Glutamatergic neuron (in vitro differentiated cells): Measurements from ENCODE around the gene BIRC5. TPM values are rescaled to one million over a fixed set of nuclear protein-coding genes. Genes with fewer than 3 reads are reported as not detected.

Experiments
- DNase-seq: peaks from one replicate; pipeline ENCODE4 v3.0.0; 2022
- H3K27ac Mint-ChIP-seq: one replicate; pipeline ENCODE4 v1.8.0; 2020; ENCODE audit warnings: mild to moderate bottlenecking, mixed read lengths, inconsistent platforms; ENCODE audit not compliant: unreplicated experiment
- H3K27me3 Mint-ChIP-seq: one replicate; pipeline ENCODE4 v1.8.0; 2020; ENCODE audit warnings: mild to moderate bottlenecking, moderate library complexity, mixed read lengths, inconsistent platforms; ENCODE audit not compliant: unreplicated experiment
- H3K36me3 Mint-ChIP-seq: one replicate; pipeline ENCODE4 v1.8.0; 2020; ENCODE audit warnings: mild to moderate bottlenecking, mixed read lengths, inconsistent platforms; ENCODE audit not compliant: unreplicated experiment
- H3K4me1 Mint-ChIP-seq: one replicate; pipeline ENCODE4 v1.8.0; 2020; ENCODE audit warnings: mild to moderate bottlenecking, low read depth, mixed read lengths, inconsistent platforms; ENCODE audit not compliant: unreplicated experiment
- H3K4me3 Mint-ChIP-seq: one replicate; pipeline ENCODE4 v1.8.0; 2020; ENCODE audit warnings: mild to moderate bottlenecking, mixed read lengths, inconsistent platforms; ENCODE audit not compliant: unreplicated experiment
- H3K9me3 Mint-ChIP-seq: one replicate; pipeline ENCODE4 v1.8.0; 2020; ENCODE audit warnings: mild to moderate bottlenecking, moderate library complexity, mixed read lengths, inconsistent platforms; ENCODE audit not compliant: unreplicated experiment
- long read RNA-seq: library from polyadenylated mRNA; unstranded; transcript quantifications from one replicate; pipeline ENCODE4 v2.0.0, GENCODE V29; 2020; ENCODE audit not compliant: unreplicated experiment
- total RNA-seq: library from RNA; stranded (reverse); fragmentation: NEBNext Ultra II Directional; extraction: Animal tissue kit (Norgen Biotek cat#: 25700); gene quantifications from one replicate; pipeline ENCODE4 v1.2.1, GENCODE V29; 2021; ENCODE audit not compliant: unreplicated experiment
- TF ChIP-seq, protein P1 (sequence below): fragments of 200-600 bp; sonication (generic); IDR thresholded peaks from one replicate; pipeline ENCODE4 v1.5.0; 2021; ENCODE audit not compliant: partially characterized antibody, unreplicated experiment

The BIRC5 gene
- 14.5 TPM for total RNA-seq
- long read RNA-seq, transcript BIRC5-202 (4 exons, 2,630 nt) = major isoform, 32 of 42 reads
- long read RNA-seq, partial matches to known transcripts = 0 of 42 reads
- long read RNA-seq, other reads (novel, unspliced or antisense) = 9 of 42 reads

DNA sequence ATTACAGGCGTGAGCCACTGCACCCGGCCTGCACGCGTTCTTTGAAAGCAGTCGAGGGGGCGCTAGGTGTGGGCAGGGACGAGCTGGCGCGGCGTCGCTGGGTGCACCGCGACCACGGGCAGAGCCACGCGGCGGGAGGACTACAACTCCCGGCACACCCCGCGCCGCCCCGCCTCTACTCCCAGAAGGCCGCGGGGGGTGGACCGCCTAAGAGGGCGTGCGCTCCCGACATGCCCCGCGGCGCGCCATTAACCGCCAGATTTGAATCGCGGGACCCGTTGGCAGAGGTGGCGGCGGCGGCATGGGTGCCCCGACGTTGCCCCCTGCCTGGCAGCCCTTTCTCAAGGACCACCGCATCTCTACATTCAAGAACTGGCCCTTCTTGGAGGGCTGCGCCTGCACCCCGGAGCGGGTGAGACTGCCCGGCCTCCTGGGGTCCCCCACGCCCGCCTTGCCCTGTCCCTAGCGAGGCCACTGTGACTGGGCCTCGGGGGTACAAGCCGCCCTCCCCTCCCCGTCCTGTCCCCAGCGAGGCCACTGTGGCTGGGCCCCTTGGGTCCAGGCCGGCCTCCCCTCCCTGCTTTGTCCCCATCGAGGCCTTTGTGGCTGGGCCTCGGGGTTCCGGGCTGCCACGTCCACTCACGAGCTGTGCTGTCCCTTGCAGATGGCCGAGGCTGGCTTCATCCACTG, at the start of gene BIRC5:
TSS of gene BIRC5 (plus strand) at position 238 of the 690 bp plus-strand sequence. CDS start at position 302, 64 bp downstream.
- peaks cover 5% of the 10 kb centered on the region for H3K27me3 Mint-ChIP-seq
- peak within 1 kb of the TSS; percentile 38 for H3K27ac Mint-ChIP-seq
- H3K9me3 Mint-ChIP-seq = peaks cover 3% of the 10 kb centered on the region
- H3K36me3 Mint-ChIP-seq = no peaks in the 10 kb centered on the region
- DNase-seq = peak; percentile 95
- H3K4me1 Mint-ChIP-seq = peaks cover 1% of the 10 kb centered on the region
- H3K4me3 Mint-ChIP-seq = peak within 1 kb of the TSS; percentile 88
- TF ChIP-seq, protein P1, sequence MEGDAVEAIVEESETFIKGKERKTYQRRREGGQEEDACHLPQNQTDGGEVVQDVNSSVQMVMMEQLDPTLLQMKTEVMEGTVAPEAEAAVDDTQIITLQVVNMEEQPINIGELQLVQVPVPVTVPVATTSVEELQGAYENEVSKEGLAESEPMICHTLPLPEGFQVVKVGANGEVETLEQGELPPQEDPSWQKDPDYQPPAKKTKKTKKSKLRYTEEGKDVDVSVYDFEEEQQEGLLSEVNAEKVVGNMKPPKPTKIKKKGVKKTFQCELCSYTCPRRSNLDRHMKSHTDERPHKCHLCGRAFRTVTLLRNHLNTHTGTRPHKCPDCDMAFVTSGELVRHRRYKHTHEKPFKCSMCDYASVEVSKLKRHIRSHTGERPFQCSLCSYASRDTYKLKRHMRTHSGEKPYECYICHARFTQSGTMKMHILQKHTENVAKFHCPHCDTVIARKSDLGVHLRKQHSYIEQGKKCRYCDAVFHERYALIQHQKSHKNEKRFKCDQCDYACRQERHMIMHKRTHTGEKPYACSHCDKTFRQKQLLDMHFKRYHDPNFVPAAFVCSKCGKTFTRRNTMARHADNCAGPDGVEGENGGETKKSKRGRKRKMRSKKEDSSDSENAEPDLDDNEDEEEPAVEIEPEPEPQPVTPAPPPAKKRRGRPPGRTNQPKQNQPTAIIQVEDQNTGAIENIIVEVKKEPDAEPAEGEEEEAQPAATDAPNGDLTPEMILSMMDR = no peak

DNA sequence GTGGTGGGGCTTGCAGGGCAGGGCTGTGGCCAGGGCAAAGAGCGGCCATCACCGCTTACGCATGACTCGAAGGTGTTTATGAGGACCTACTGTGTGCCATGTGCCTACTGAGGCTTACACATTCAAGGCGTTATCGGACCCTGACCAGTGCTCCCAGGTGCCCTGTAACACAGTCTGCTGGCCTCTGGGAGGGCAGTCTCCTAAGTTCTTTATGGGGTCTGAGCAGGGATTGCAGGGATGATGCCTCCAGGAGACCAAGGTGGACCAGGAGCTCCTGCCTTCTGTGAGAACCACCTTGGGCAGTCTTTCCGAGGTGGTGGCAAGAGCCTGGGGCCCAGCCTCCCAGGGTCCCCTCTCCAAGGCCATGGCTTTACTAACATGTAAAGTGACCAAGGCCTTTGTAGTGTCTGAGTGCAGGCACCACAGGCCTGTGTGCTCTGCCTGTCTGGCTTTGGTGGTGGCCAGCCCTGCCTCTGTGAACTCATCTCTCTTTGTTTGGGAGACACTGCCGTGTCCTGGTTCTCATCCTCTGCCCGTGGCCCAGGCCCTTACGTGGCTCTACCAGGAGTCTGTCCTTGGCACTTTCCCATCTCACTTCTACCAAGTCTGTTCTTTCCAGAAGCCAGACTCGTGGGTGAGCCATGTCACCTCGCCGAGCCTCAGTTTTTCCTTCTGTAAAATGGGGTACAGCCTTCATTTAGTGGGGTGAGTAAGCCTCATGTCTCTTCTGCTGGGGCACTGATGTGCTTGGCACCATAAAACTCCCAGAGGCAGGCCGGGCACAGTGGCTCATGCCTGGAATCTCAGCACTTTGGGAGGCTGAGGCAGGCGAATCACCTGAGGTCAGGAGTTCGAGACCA, 49.1 kb upstream of the BIRC5 start:
- no peak for DNase-seq
- TF ChIP-seq, protein P1 = no peak
- Mint-ChIP-seq H3K27ac (no peak overlapping the region), H3K4me3 (no peak overlapping the region), H3K9me3 (peaks cover 2% of the 10 kb centered on the region), H3K36me3 (no peaks in the 10 kb centered on the region), H3K4me1 (no peaks in the 10 kb centered on the region), H3K27me3 (no peaks in the 10 kb centered on the region)

DNA sequence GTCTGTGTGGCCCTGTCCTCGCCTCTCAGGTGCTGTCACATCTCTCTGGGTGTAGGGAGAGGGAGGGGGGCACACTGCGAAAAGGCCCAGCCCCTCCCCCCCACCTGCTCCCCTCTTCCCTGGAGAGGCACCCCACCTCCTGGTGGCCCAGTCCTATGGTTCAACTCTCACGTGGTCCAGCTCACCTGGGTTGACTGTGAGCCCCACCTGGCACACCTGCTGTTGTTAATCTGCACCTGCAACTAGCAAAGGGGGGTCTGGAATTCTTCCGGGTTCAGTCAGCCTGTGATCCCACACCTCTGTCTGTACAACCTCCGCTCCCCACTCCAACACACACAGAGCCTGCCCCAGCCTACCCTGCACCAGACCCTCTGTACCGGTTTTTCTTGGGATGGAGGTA, 47.6 kb upstream of the BIRC5 start:
- Mint-ChIP-seq H3K27me3 (no peaks in the 10 kb centered on the region), H3K4me3 (no peak overlapping the region), H3K4me1 (no peaks in the 10 kb centered on the region), H3K27ac (no peak overlapping the region), H3K36me3 (no peaks in the 10 kb centered on the region), H3K9me3 (peaks cover 3% of the 10 kb centered on the region)
- no peak for DNase-seq
- TF ChIP-seq, protein P1 = no peak

DNA sequence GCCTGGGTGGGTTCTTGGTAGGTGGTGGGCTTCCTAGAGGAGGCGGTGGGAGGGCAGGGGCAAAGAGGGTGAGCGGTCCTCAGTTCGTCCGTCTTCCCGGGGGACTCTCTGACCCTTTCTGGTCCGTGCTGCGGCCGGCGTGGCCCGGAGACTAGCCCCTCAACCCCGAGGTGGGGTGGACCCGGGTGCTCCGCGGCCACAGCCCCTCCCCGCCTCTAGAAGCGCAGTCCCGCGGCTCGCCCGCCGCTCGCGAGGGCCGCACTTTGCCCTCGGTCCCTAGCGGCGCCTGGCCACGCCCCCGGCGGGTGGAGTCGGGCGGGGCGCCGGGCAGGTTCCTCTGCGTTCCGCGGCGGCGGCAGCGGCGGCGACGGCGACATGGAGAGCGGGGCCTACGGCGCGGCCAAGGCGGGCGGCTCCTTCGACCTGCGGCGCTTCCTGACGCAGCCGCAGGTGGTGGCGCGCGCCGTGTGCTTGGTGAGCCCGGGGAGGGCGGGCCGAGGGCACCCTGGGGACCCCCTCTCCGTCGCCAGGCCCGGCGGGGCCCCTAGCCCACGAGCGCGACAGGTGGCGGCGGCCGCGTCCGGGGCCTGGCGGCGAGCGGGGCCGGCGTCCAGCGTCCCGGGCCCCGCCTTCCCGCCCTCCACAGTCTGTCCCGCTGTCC, 45.7 kb upstream of the BIRC5 start, which contains the start of gene SYNGR2:
TSS of gene SYNGR2 (plus strand) at position 340 of the 661 bp plus-strand sequence. CDS start at position 376, 36 bp downstream.
- no peaks in the 10 kb centered on the region for H3K4me1 Mint-ChIP-seq
- DNase-seq = peak; percentile 89
- no peak within 1 kb of the TSS for H3K27ac Mint-ChIP-seq
- H3K4me3 Mint-ChIP-seq = peak within 1 kb of the TSS; percentile 78
- H3K27me3 Mint-ChIP-seq = no peaks in the 10 kb centered on the region
- H3K36me3 Mint-ChIP-seq = no peaks in the 10 kb centered on the region
- TF ChIP-seq, protein P1 = no peak
- H3K9me3 Mint-ChIP-seq = peaks cover 3% of the 10 kb centered on the region
